HEK293 (cell line): ENCODE data around the gene TIAM2.

ENCODE experiments used
- CTCF ChIP-seq: fragments of 450-650 bp; formaldehyde crosslinking; IDR thresholded peaks from 2 replicates; pipeline ENCODE4 v1.5.1; 2016; ENCODE audit warnings: missing biosample characterization, missing genetic modification characterization
- GLIS2 ChIP-seq: fragments of 450-650 bp; formaldehyde crosslinking; IDR thresholded peaks from 2 replicates; pipeline ENCODE4 v1.5.1; 2016; ENCODE audit warnings: missing biosample characterization, missing genetic modification characterization
- SALL2 ChIP-seq: fragments of 450-650 bp; formaldehyde crosslinking; IDR thresholded peaks from 2 replicates; pipeline ENCODE4 v1.5.0; 2017; ENCODE audit warnings: missing biosample characterization, mild to moderate bottlenecking, missing genetic modification characterization, borderline replicate concordance
- ZNF473 ChIP-seq: fragments of 450-650 bp; formaldehyde crosslinking; IDR thresholded peaks from 2 replicates; pipeline ENCODE4 v1.5.1; 2017; ENCODE audit warnings: missing biosample characterization, missing genetic modification characterization
- ZNF521 ChIP-seq: fragments of 450-650 bp; formaldehyde crosslinking; IDR thresholded peaks from 2 replicates; pipeline ENCODE4 v1.5.1; 2017; ENCODE audit warnings: missing biosample characterization, mild to moderate bottlenecking, missing genetic modification characterization
- ZNF639 ChIP-seq: fragments of 450-650 bp; formaldehyde crosslinking; IDR thresholded peaks from 2 replicates; pipeline ENCODE4 v1.5.1; 2016; ENCODE audit warnings: missing biosample characterization, missing genetic modification characterization
- ZNF654 ChIP-seq: fragments of 450-650 bp; formaldehyde crosslinking; IDR thresholded peaks from 2 replicates; pipeline ENCODE4 v1.5.1; 2016; ENCODE audit warnings: low read depth, missing biosample characterization, missing genetic modification characterization
- ZNF792 ChIP-seq: fragments of 450-650 bp; formaldehyde crosslinking; IDR thresholded peaks from 2 replicates; pipeline ENCODE4 v1.5.1; 2016; ENCODE audit warnings: missing biosample characterization, missing genetic modification characterization
- TF ChIP-seq, protein P1 (sequence below): fragments of 450-650 bp; formaldehyde crosslinking; IDR thresholded peaks from 2 replicates; pipeline ENCODE4 v1.5.1; 2016; ENCODE audit warnings: missing biosample characterization, missing genetic modification characterization

DNA sequence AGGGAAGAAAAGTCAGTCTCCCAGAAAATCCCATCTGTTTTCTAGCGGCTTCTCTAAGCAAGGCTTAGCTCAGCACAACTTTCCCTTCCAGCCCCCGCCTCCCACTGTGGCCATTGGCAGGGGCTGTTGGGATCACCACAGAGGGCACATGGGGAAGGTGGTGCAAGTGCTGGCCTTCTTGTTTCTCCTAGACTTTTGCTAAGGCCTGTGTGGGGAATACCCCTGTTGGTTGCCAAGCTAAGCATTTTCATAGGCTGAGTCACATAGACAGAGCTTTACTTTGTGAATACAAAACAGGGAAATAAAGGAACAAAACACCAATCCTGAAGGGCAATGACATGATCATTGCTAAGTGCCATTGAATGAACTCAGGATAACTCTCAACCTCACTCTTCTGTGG is 32.4 kb upstream of the TIAM2 start:
- TF ChIP-seq CTCF (tag by site-specific recombination) (no peak), ZNF654 (tag by site-specific recombination) (no peak), ZNF521 (tag by site-specific recombination) (no peak), GLIS2 (tag by site-specific recombination) (no peak), SALL2 (tag by site-specific recombination) (no peak), ZNF639 (tag by site-specific recombination) (no peak), ZNF792 (tag by site-specific recombination) (no peak), ZNF473 (tag by site-specific recombination) (no peak)
- TF ChIP-seq, protein P1, sequence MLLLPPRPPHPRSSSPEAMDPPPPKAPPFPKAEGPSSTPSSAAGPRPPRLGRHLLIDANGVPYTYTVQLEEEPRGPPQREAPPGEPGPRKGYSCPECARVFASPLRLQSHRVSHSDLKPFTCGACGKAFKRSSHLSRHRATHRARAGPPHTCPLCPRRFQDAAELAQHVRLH (tag by site-specific recombination), result no peak
